Sciatic nerve (tissue), 1 donor: ENCODE measurements around the gene TIMMDC1. TPM values are rescaled to one million over a fixed set of nuclear protein-coding genes. Genes with fewer than 3 reads are reported as not detected.

Experiments
- total RNA-seq: library from RNA; stranded (reverse); fragmentation: NEBNext Ultra II Directional; extraction: Animal tissue kit (Norgen Biotek cat#: 25700); gene quantifications from one replicate; pipeline ENCODE4 v1.2.1, GENCODE V29; 2021
- donor health status: DM: no; HTN: no; CAD: no.

Gene TIMMDC1
- total RNA-seq, 1 donor from 2014 or later: 92.7 TPM

Other genes with a start within 250 kb of the TIMMDC1 start
- gene ARHGAP31, start 204.2 kb upstream of the TIMMDC1 start, total RNA-seq: 85.6 TPM
- gene TMEM39A, start 34.9 kb upstream of the TIMMDC1 start, total RNA-seq: 48.2 TPM
- gene POGLUT1, start 29.6 kb upstream of the TIMMDC1 start, total RNA-seq: 19.0 TPM
- 1.6 TPM for gene CD80, start 61.1 kb downstream of the TIMMDC1 start, total RNA-seq
- 9.3 TPM for gene ADPRH, start 80.9 kb downstream of the TIMMDC1 start, total RNA-seq
- gene PLA1A, start 99.3 kb downstream of the TIMMDC1 start, total RNA-seq: 0.76 TPM
- gene POPDC2, start 162.0 kb downstream of the TIMMDC1 start, total RNA-seq: 4.9 TPM
- gene COX17, start 178.9 kb downstream of the TIMMDC1 start, total RNA-seq: 38.8 TPM
- gene CFAP91, start 204.5 kb downstream of the TIMMDC1 start, total RNA-seq: 17.3 TPM